ENCODE results near the gene ATG12. TPM values are rescaled to one million over a fixed set of nuclear protein-coding genes. Genes with fewer than 3 reads are reported as not detected.
"Not testable (repeated sequence)": the region's sequence is repeated elsewhere in the genome, so short reads cannot be mapped to it uniquely, and the experiment has no call there.

Gene ATG12
- polyA plus RNA-seq, 2 of the 4 experiments (the other 2 are of a cell fraction): 43.3 to 126 TPM

GRCh38 chr5:115829913-115830312 lies 11.5 kb downstream of the ATG12 start:
- Histone ChIP-seq H3K27ac (no peak overlapping the region), H3K9me3 (peaks cover 3% of the 10 kb centered on the region; the same call in 1 of the 3 replicates), H3K4me2 (no peak overlapping the region), H3K4me1 (0 out of 3 replicates have a peak, but pooled peaks cover 2% of the 10 kb centered on the region), H3K4me3 (no peak overlapping the region)
- TF ChIP-seq TP53 (CRISPR knock-in tag; IDR thresholded peaks at IDR 0.05) (no peak), KDM5A (IDR thresholded peaks at IDR 0.05) (no peak), NFE2L2 (conservative IDR thresholded peaks at IDR 0.05; ENCODE audit: low read length) (no peak), EHF (CRISPR knock-in tag; IDR thresholded peaks at IDR 0.05) (no peak), HDAC2 (IDR thresholded peaks at IDR 0.05) (no peak), E2F6 (IDR thresholded peaks at IDR 0.05; ENCODE audit: borderline replicate concordance, low read depth) (no peak), HOXA7 (CRISPR knock-in tag; IDR thresholded peaks at IDR 0.05) (no peak), ZFP36 (IDR thresholded peaks at IDR 0.05; ENCODE audit: borderline replicate concordance, partially characterized antibody) (no peak), BCL3 (IDR thresholded peaks at IDR 0.05) (no peak), MAFK (IDR thresholded peaks at IDR 0.05; ENCODE audit: partially characterized antibody) (no peak), ATOH8 (CRISPR knock-in tag; IDR thresholded peaks at IDR 0.05; ENCODE audit: low read depth) (no peak)
- WGBS (ENCODE audit: missing lambda C conversion rate): 89% methylated on average over 5 of the region's 5 CpGs
- ChIA-PET CTCF (interaction anchor here (0.8 kb wide), 1 partner anchor 239 kb away, joined by 3 read pairs; no protein-coding TSS in a partner anchor), POLR2A (no interaction called here)
- ATAC-seq (no peak), DNase-seq (ENCODE audit: low read depth in 1 of 2, low spot score in 1 of 2) (no peak), FAIRE-seq (no peak)

GRCh38 chr5:115825948-115826347 lies 15.4 kb downstream of the ATG12 start:
- CTCF ChIA-PET: no interaction called here
- TF ChIP-seq NPAS2 (CRISPR knock-in tag; IDR thresholded peaks at IDR 0.05; ENCODE audit: borderline replicate concordance) (no peak), SMC3 (IDR thresholded peaks at IDR 0.05) (no peak), ZSCAN20 (CRISPR knock-in tag; IDR thresholded peaks at IDR 0.05) (no peak)
- POLR2A ChIA-PET: no interaction called here
- H3K4me2 ChIP-seq: no peak overlapping the region
- H3K9me3 ChIP-seq: peaks cover 3% of the 10 kb centered on the region; the same call in 1 of the 3 replicates
- 95% methylated on average over 4 of the region's 4 CpGs for WGBS (ENCODE audit: missing lambda C conversion rate)
- ATAC-seq: peak; percentile 51 to 68; a peak in 4 of 6 replicates
- H3K4me1 ChIP-seq: no peaks in the 10 kb centered on the region
- no peak overlapping the region for H3K4me3 ChIP-seq
- no peak for DNase-seq (ENCODE audit: low read depth in 1 of 2, low spot score in 1 of 2)
- H3K27ac ChIP-seq: no peak overlapping the region
- FAIRE-seq: no peak

- H3K9me3 ChIP-seq; POLR2A ChIA-PET; H3K27ac ChIP-seq; ATAC-seq; DNase-seq (ENCODE audit: low read depth in 1 of 2, low spot score in 1 of 2); CTCF ChIA-PET; H3K4me1 ChIP-seq; FAIRE-seq; H3K4me3 ChIP-seq; H3K4me2 ChIP-seq: not testable (repeated sequence)
- WGBS (ENCODE audit: missing lambda C conversion rate): 92% methylated on average over 1 of the region's 1 CpG
Measured at GRCh38 chr5:115824983-115825382, 16.4 kb downstream of the ATG12 start.

- Histone ChIP-seq H3K27ac (no peak overlapping the region), H3K9me3 (no peaks in the 10 kb centered on the region; the same call in 2 of the 3 replicates), H3K4me1 (no peaks in the 10 kb centered on the region), H3K4me3 (no peak overlapping the region), H3K4me2 (no peak overlapping the region)
- ATAC-seq (no peak), DNase-seq (ENCODE audit: low read depth in 1 of 2, low spot score in 1 of 2) (no peak), FAIRE-seq (no peak)
- CTCF ChIA-PET: interaction anchor here (1.0 kb wide), 1 partner anchor 186 kb away, joined by 3 read pairs; no protein-coding TSS in a partner anchor
- POLR2A ChIA-PET: no interaction called here
- 17% methylated on average over 1 of the region's 1 CpG for WGBS (ENCODE audit: missing lambda C conversion rate)
- TF ChIP-seq GATA3 (IDR thresholded peaks at IDR 0.05; ENCODE audit: borderline replicate concordance): no peak
- no peak for TF ChIP-seq ZFP36 (IDR thresholded peaks at IDR 0.05; ENCODE audit: borderline replicate concordance, partially characterized antibody)
- TF ChIP-seq ELK1 (IDR thresholded peaks at IDR 0.05; ENCODE audit: low read depth, low read length): no peak
- no peak for TF ChIP-seq NFE2L2 (conservative IDR thresholded peaks at IDR 0.05; ENCODE audit: low read length)
- TF ChIP-seq RARB (CRISPR knock-in tag; IDR thresholded peaks at IDR 0.05): no peak
- no peak for TF ChIP-seq USF2 (IDR thresholded peaks at IDR 0.05)
- TF ChIP-seq HMGXB4 (CRISPR knock-in tag; IDR thresholded peaks at IDR 0.05; ENCODE audit: borderline replicate concordance): no peak
- no peak for TF ChIP-seq MAZ (IDR thresholded peaks at IDR 0.05; ENCODE audit: borderline replicate concordance, low read depth, low read length)
- no peak for TF ChIP-seq HOXB5 (CRISPR knock-in tag; IDR thresholded peaks at IDR 0.05)
- TF ChIP-seq HDAC2 (IDR thresholded peaks at IDR 0.05): no peak
- no peak for TF ChIP-seq KDM5A (IDR thresholded peaks at IDR 0.05)
- no peak for TF ChIP-seq RFX5 (IDR thresholded peaks at IDR 0.05)
- TF ChIP-seq BCL3 (IDR thresholded peaks at IDR 0.05): no peak
Measured at GRCh38 chr5:115820846-115821245, 20.5 kb downstream of the ATG12 start.
